ENCODE data around the gene SENP1. TPM values are rescaled to one million over a fixed set of nuclear protein-coding genes. Genes with fewer than 3 reads are reported as not detected.

The SENP1 gene
- total RNA-seq, 1 experiment from 2014 or later = 28.8 TPM

DNA sequence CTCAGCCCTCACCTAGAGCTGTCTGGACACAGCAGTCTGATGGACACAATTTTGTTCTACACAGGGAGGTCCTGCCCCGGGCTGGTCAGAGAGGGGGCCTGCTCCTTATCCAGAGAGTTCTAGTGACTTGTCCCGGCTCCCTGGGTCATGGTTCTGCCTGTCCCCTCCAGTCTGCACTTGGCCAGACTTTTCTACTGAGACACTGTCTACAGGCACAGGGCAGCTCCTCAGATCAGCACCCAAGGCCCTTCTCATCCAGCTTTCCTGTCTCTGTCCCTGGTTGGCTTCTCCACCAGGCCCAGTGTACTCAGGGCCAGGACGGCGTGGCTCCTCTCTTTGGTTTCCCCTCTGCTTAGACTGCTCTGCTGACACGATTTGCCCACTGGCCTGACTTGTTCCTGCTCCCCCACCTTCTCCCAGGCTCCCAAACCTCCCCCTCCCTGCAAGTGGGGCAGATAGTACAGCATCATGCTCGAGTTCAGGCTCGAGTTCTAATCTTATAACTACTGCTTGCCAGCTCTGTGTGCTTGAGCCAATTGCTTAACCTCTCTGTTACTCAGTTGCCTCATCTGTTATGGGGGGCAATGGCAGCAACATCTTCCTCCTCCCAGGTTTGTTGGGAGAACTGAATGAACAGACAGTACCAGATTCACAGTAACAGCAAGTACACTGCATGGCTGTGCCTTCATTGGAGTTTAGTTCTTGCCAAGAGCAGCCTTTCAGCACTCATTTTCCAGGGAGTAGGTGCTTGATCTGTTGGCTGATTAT lies 79.6 kb downstream of the SENP1 start:
- Histone ChIP-seq H3K4me1 (ENCODE audit: insufficient read depth, low read length) (no peaks in the 10 kb centered on the region), H4K5ac (ENCODE audit: insufficient read length, low read depth, low read length) (no peak overlapping the region), H4K8ac (replicated peaks; ENCODE audit: insufficient read length, low read depth, low read length) (no peak overlapping the region), H3K23ac (ENCODE audit: insufficient read length, low read depth, low read length) (no peak overlapping the region), H4K91ac (ENCODE audit: insufficient read length, low read depth, low read length) (no peak overlapping the region), H3K9ac (ENCODE audit: extremely low read depth, insufficient read length, low read length) (no peak overlapping the region), H3K27ac (ENCODE audit: insufficient read length, low read depth, low read length) (no peak overlapping the region), H2AK5ac (ENCODE audit: insufficient read length, low read length) (no peak overlapping the region), H3K27me3 (ENCODE audit: insufficient read depth, low read length) (peaks cover 82% of the 10 kb centered on the region), H3K14ac (ENCODE audit: insufficient read depth, low read length) (no peak overlapping the region), H3K79me2 (ENCODE audit: insufficient read depth, low read length) (no peaks in the 10 kb centered on the region), H3K9me3 (ENCODE audit: control insufficient read depth, low read depth, low read length) (no peaks in the 10 kb centered on the region), H3K4me2 (ENCODE audit: insufficient read depth, insufficient read length, low read length) (no peak overlapping the region), H2AFZ (ENCODE audit: low read length) (no peak overlapping the region), H2BK5ac (ENCODE audit: insufficient read length, low read length) (no peak overlapping the region), H2BK120ac (ENCODE audit: low read depth, low read length, poor library complexity, severe bottlenecking) (no peak overlapping the region), H3K4ac (ENCODE audit: low read depth, low read length) (no peak overlapping the region), H3T11ph (ENCODE audit: low read length) (no peak overlapping the region), H2BK20ac (ENCODE audit: low read depth, low read length, poor library complexity, severe bottlenecking) (no peak overlapping the region), H3K79me1 (ENCODE audit: insufficient read depth, low read depth, low read length, poor library complexity, severe bottlenecking) (no peaks in the 10 kb centered on the region), H3K18ac (ENCODE audit: insufficient read length, low read depth, low read length) (no peak overlapping the region), H3K56ac (ENCODE audit: insufficient read length, low read depth, low read length) (no peak overlapping the region), H2BK12ac (ENCODE audit: insufficient read length, low read depth, low read length) (no peak overlapping the region), H4K20me1 (ENCODE audit: control insufficient read depth, insufficient read depth, insufficient read length) (peaks cover 2% of the 10 kb centered on the region), H2BK15ac (ENCODE audit: low read depth, low read length) (no peak overlapping the region), H3K23me2 (ENCODE audit: insufficient read length, low read depth, low read length, poor library complexity, severe bottlenecking) (no peaks in the 10 kb centered on the region)
- DNase-seq = no peak
- no CpG with 5 or more reads among the region's 7 CpGs for WGBS (ENCODE audit: extremely low coverage, insufficient read length, low lambda C conversion rate)
- H3K9me3 Mint-ChIP-seq = peaks cover 0 to under 1% of the 10 kb centered on the region in 2 experiments; a peak in 2 of 5 replicates
- TF ChIP-seq, protein P1, sequence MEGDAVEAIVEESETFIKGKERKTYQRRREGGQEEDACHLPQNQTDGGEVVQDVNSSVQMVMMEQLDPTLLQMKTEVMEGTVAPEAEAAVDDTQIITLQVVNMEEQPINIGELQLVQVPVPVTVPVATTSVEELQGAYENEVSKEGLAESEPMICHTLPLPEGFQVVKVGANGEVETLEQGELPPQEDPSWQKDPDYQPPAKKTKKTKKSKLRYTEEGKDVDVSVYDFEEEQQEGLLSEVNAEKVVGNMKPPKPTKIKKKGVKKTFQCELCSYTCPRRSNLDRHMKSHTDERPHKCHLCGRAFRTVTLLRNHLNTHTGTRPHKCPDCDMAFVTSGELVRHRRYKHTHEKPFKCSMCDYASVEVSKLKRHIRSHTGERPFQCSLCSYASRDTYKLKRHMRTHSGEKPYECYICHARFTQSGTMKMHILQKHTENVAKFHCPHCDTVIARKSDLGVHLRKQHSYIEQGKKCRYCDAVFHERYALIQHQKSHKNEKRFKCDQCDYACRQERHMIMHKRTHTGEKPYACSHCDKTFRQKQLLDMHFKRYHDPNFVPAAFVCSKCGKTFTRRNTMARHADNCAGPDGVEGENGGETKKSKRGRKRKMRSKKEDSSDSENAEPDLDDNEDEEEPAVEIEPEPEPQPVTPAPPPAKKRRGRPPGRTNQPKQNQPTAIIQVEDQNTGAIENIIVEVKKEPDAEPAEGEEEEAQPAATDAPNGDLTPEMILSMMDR (conservative IDR thresholded peaks at IDR 0.05) = no peak
- H3K27ac Mint-ChIP-seq = no peak overlapping the region
- no peaks in the 10 kb centered on the region; a peak in 1 of 7 replicates for H3K36me3 Mint-ChIP-seq (ENCODE audit: insufficient read depth in 1 of 3, low read depth in 3 of 3)
- peaks cover 100% of the 10 kb centered on the region for H3K27me3 Mint-ChIP-seq (ENCODE audit: low read depth)
- H3K4me3 Mint-ChIP-seq = no peak overlapping the region
- H3K4me1 Mint-ChIP-seq = peaks cover 34 to 49% of the 10 kb centered on the region in 2 experiments
